ENCODE measurements around the gene TRPV6.

Gene TRPV6

DNA sequence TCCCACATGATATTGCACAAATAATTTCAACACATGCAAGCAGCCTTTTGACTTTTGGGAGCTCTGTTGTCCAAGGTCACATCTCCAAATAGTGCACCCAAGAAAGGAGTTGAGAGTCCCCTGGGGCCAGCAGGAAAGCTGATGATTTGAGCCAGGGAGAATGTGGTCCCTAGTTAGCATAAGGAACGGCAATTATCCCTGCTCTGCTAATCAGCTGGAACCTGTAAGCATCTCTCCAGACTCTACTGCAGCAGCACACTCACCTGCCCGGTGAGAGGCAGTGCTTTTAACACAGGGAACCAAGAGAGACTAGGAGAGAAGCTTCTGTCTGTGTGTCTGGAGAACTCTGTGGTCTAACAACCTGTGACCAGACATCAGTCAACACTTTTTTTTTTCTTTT, 31.0 kb upstream of the TRPV6 start:
- Histone ChIP-seq H3K4me3 (no peak overlapping the region), H3K27ac (no peak overlapping the region)
- no peak for DNase-seq (ENCODE audit: low spot score)
- TF ChIP-seq, protein P1, sequence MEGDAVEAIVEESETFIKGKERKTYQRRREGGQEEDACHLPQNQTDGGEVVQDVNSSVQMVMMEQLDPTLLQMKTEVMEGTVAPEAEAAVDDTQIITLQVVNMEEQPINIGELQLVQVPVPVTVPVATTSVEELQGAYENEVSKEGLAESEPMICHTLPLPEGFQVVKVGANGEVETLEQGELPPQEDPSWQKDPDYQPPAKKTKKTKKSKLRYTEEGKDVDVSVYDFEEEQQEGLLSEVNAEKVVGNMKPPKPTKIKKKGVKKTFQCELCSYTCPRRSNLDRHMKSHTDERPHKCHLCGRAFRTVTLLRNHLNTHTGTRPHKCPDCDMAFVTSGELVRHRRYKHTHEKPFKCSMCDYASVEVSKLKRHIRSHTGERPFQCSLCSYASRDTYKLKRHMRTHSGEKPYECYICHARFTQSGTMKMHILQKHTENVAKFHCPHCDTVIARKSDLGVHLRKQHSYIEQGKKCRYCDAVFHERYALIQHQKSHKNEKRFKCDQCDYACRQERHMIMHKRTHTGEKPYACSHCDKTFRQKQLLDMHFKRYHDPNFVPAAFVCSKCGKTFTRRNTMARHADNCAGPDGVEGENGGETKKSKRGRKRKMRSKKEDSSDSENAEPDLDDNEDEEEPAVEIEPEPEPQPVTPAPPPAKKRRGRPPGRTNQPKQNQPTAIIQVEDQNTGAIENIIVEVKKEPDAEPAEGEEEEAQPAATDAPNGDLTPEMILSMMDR (IDR thresholded peaks at IDR 0.05): no peak

DNA sequence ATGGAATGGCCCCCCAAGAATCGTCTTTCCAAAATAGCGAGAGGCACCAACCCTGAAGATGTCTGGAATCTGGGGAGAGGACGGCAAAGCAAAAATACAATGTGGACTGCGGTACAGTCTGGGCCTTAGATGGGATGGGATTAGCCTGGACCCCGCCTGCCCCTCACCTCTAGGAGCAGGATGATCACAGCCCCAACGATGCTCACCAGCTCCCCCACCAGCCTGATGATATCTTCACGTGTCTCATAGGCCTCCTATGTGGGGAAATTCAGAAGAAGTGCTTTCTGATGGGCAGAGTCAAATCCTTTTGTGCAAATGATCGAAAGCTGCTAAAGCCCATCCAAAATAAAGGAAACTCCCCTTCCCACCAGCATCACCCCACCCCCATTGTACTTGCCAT, 29.8 kb upstream of the TRPV6 start:
- no peak overlapping the region for H3K27ac ChIP-seq
- TF ChIP-seq, protein P1 (IDR thresholded peaks at IDR 0.05): no peak
- DNase-seq (ENCODE audit: low spot score): no peak
- no peak overlapping the region for H3K4me3 ChIP-seq

DNA sequence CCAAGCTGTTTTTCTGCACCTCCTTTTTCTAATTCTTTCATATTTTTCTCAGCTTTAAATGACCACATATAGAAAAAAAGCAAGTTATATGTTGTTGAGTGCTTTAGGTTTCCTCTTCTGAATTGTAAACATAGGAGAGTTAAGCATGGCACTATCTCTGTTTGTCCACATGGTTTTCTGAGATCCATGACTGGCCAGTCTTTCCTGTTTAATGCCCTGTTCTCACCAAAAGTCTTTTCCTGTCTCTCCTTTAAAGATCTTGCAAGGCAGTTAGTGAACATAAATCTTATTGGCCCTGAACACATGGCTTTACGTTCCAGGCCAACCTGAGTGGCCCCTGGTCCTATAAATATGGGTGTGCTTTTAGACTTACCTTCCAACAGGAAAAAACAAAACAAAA, 28.6 kb upstream of the TRPV6 start:
- no peak for DNase-seq (ENCODE audit: low spot score)
- Histone ChIP-seq H3K4me3 (no peak overlapping the region), H3K27ac (no peak overlapping the region)
- TF ChIP-seq, protein P1 (IDR thresholded peaks at IDR 0.05): no peak

DNA sequence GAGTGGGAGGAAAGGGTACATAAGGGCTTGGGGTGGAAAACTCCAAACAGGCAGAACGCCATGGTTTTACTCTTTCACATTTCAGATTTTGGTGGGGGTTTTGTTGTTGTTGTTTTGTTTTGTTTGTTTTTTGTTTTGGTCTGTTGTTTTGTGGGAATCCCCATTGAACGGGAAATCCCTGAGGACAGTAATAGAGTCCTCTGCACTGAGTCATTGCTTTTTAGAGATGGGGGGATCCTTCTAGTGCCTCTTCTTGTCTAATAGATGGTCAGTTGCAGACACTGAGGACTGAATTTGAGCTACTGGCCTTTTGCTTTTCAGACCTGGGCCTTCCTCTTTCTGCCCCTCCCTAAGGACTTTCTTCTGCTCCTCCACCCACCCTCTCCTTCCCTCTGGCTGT, 28.0 kb upstream of the TRPV6 start:
- no peak overlapping the region for H3K4me3 ChIP-seq
- TF ChIP-seq, protein P1 (IDR thresholded peaks at IDR 0.05): no peak
- H3K27ac ChIP-seq: no peak overlapping the region
- no peak for DNase-seq (ENCODE audit: low spot score)

DNA sequence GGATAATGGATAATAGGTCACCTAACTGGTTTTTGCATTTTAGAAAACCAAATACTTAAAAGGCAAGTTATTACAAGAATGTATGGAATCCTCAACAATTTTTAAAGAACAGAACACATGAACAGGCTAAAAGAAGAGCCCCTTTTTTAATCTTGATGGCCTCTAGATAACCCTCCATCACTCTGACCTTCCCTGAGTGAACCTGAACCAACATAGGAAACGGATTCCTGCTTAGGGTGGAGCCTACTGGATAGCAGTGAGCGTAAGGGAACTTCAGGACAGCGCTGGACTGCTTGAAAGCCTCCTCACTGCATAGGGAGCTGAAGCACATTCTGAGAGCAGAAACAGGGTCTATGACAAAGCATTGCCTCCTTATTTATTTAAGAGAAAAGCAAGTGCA, 27.5 kb upstream of the TRPV6 start:
- Histone ChIP-seq H3K27ac (no peak overlapping the region), H3K4me3 (no peak overlapping the region)
- DNase-seq (ENCODE audit: low spot score): no peak
- TF ChIP-seq, protein P1 (IDR thresholded peaks at IDR 0.05): no peak

DNA sequence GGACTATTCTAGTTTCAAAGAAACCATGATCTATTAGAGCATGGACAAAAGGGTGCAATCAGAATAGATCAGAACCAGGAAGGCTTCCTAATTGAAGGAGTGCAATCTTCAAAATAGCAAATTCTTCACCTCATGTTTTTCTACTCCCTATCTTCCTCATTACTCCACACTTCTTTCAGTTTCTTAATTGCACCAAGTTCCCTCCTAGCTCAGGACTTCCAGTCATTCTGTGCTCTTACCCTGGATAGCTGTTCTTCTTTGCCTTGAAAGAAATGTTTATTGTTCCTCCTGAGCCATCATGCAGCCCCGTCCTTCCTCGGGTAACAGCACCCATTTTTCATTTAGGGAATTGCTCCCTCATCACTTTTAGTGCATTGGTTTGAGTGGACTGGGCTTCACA, 24.9 kb upstream of the TRPV6 start:
- no peak overlapping the region for H3K27ac ChIP-seq
- DNase-seq (ENCODE audit: low spot score): no peak
- H3K4me3 ChIP-seq: no peak overlapping the region
- TF ChIP-seq, protein P1 (IDR thresholded peaks at IDR 0.05): no peak

DNA sequence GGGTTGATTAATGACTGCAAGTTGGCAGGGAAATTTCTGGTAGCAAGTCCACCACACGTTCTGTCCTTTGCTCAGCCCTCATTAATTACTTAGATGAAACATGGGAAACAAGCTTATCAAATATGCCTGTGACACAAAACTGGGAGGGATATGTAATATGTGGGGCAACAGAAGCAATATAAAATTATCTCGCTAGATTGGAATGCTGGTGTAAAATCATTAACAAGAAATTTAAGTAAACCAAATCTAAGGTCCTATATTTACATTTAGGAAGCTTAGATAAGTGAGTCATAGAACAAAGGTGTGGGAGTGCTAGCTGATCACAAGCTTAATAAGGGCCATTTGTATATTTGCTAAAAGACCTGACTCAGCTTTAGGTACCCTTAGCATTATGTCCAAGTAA, 24.5 kb upstream of the TRPV6 start:
- no peak overlapping the region for H3K27ac ChIP-seq
- DNase-seq (ENCODE audit: low spot score): no peak
- TF ChIP-seq, protein P1 (IDR thresholded peaks at IDR 0.05): no peak
- no peak overlapping the region for H3K4me3 ChIP-seq

Measured in coronary artery (tissue), 2 donors.